OCI-LY3 (cell line): ENCODE data around the gene COL24A1.
"Not testable (repeated sequence)": the region's sequence is repeated elsewhere in the genome, so short reads cannot be mapped to it uniquely, and the experiment has no call there.

ENCODE experiments used
- H2AFZ ChIP-seq: fragments of 200-600, 300-600 bp; shearing (Covaris generic); 2 replicates; pipeline ENCODE4 v1.6.0; 2014; ENCODE audit warnings: antibody characterized with exemption, low read depth, low read length
- H3K27ac ChIP-seq: fragments of 200-600, 300-600 bp; sonication (generic); 2 replicates; pipeline ENCODE4 v1.5.1; 2014; ENCODE audit warnings: mild to moderate bottlenecking, low read length, moderate library complexity, mixed read lengths
- H3K27me3 ChIP-seq: fragments of 200-600, 300-600 bp; sonication (generic); 2 replicates; pipeline ENCODE4 v1.6.1; 2014; ENCODE audit warnings: low read depth, low read length, mixed read lengths
- H3K36me3 ChIP-seq: fragments of 200-600, 300-600 bp; sonication (generic); replicated peaks from 2 replicates; pipeline ENCODE3; 2014; ENCODE audit warnings: low read depth, low read length, mixed read lengths
- H3K4me1 ChIP-seq: fragments of 300-600, 200-600 bp; sonication (generic); 2 replicates; pipeline ENCODE4 v1.6.1; 2014; ENCODE audit warnings: low read length, mixed read lengths
- H3K4me2 ChIP-seq: fragments of 200-600, 300-600 bp; sonication (generic); 2 replicates; pipeline ENCODE4 v1.6.1; 2014; ENCODE audit warnings: low read length, mixed read lengths
- H3K4me3 ChIP-seq: fragments of 300-600, 200-600 bp; sonication (generic); 2 replicates; pipeline ENCODE4 v1.5.1; 2014; ENCODE audit warnings: antibody characterized with exemption, mild to moderate bottlenecking, low read length, moderate library complexity
- H3K79me2 ChIP-seq: fragments of 300-600, 200-600 bp; shearing (Covaris generic); 2 replicates; pipeline ENCODE4 v1.6.1; 2014; ENCODE audit warnings: mild to moderate bottlenecking, low read length, mixed read lengths
- H3K9ac ChIP-seq: fragments of 300-600, 200-600 bp; shearing (Covaris generic); 2 replicates; pipeline ENCODE4 v1.6.0; 2014; ENCODE audit warnings: mild to moderate bottlenecking, low read length, moderate library complexity
- H3K9me3 ChIP-seq: fragments of 200-600, 300-600 bp; shearing (Covaris generic); 2 replicates; pipeline ENCODE4 v1.6.1; 2014; ENCODE audit warnings: low read length, mixed read lengths; ENCODE audit not compliant: insufficient read depth
- H4K20me1 ChIP-seq: fragments of 200-600, 300-600 bp; sonication (generic); 2 replicates; pipeline ENCODE4 v1.6.1; 2016; ENCODE audit warnings: low read length, mixed read lengths; ENCODE audit not compliant: insufficient read depth
- CTCF ChIP-seq: fragments of 200-600, 300-600 bp; sonication (generic); IDR thresholded peaks from 2 replicates; pipeline ENCODE4 v1.5.1; 2014; ENCODE audit warnings: antibody characterized with exemption, low read length, low read depth
- EZH2phosphoT487 ChIP-seq: fragments of 200-600 bp; shearing (Covaris generic); IDR thresholded peaks from 2 replicates; pipeline ENCODE4 v1.6.1; 2018; ENCODE audit warnings: antibody characterized with exemption, mixed run types, low read depth

The COL24A1 gene

GRCh38 chr1:86114236-86114635, 42.3 kb downstream of the COL24A1 start:
- Histone ChIP-seq H3K9me3 (no peaks in the 10 kb centered on the region), H3K4me3 (no peak overlapping the region), H3K27ac (no peak overlapping the region), H3K4me2 (no peak overlapping the region), H3K27me3 (no peaks in the 10 kb centered on the region), H3K9ac (no peak overlapping the region), H3K4me1 (no peaks in the 10 kb centered on the region), H3K36me3 (no peaks in the 10 kb centered on the region), H3K79me2 (no peaks in the 10 kb centered on the region), H4K20me1 (no peaks in the 10 kb centered on the region), H2AFZ (no peak overlapping the region)
- no peak for TF ChIP-seq CTCF
- no peak for TF ChIP-seq EZH2phosphoT487

- H3K4me3 ChIP-seq, H3K9ac ChIP-seq, H2AFZ ChIP-seq, H4K20me1 ChIP-seq, H3K27ac ChIP-seq, H3K4me1 ChIP-seq, H3K27me3 ChIP-seq, H3K36me3 ChIP-seq, H3K4me2 ChIP-seq, H3K9me3 ChIP-seq, H3K79me2 ChIP-seq: not testable (repeated sequence)
Measured at GRCh38 chr1:86111590-86111989, 45.0 kb downstream of the COL24A1 start.

- Histone ChIP-seq H3K9me3 (no peaks in the 10 kb centered on the region), H3K36me3 (no peaks in the 10 kb centered on the region), H3K4me3 (no peak overlapping the region), H4K20me1 (no peaks in the 10 kb centered on the region), H3K9ac (no peak overlapping the region), H3K79me2 (no peaks in the 10 kb centered on the region), H2AFZ (no peak overlapping the region), H3K27me3 (no peaks in the 10 kb centered on the region), H3K27ac (no peak overlapping the region), H3K4me2 (no peak overlapping the region), H3K4me1 (no peaks in the 10 kb centered on the region)
- TF ChIP-seq CTCF = no peak
Measured at GRCh38 chr1:86110451-86111129, 46.0 kb downstream of the COL24A1 start.

- TF ChIP-seq EZH2phosphoT487 (no peak), CTCF (no peak)
- no peaks in the 10 kb centered on the region for H3K36me3 ChIP-seq
- no peak overlapping the region for H3K4me2 ChIP-seq
Measured at GRCh38 chr1:86105533-86105866, 51.1 kb downstream of the COL24A1 start.

More at GRCh38 chr1:86105533-86105866, 51.1 kb downstream of the COL24A1 start:
- H3K9me3 ChIP-seq = no peaks in the 10 kb centered on the region
- no peak overlapping the region for H3K9ac ChIP-seq
- H3K27me3 ChIP-seq = no peaks in the 10 kb centered on the region
- no peaks in the 10 kb centered on the region for H3K4me1 ChIP-seq
- H2AFZ ChIP-seq = no peak overlapping the region
- no peak overlapping the region for H3K4me3 ChIP-seq
- H4K20me1 ChIP-seq = no peaks in the 10 kb centered on the region
- H3K27ac ChIP-seq = no peak overlapping the region
- no peaks in the 10 kb centered on the region for H3K79me2 ChIP-seq
